NCI-H2171 treated with DMSO at 0.1 percent for 48 hours (cell line): ENCODE results near the gene SNX32.
"Not testable (repeated sequence)": the region's sequence is repeated elsewhere in the genome, so short reads cannot be mapped to it uniquely, and the experiment has no call there.

ENCODE experiments used
- DNase-seq: peaks from one replicate; lab custom pipeline; 2025; lab: John Stamatoyannopoulos, UW

Gene SNX32

GRCh38 chr11:65886826-65887722 is 53.3 kb downstream of the SNX32 start:
- DNase-seq = no peak

- no peak for DNase-seq
These were observed 54.0 kb downstream of the SNX32 start for GRCh38 chr11:65887723-65888162.

GRCh38 chr11:65888163-65888814 is 54.5 kb downstream of the SNX32 start, which contains the start of gene FIBP:
FIBP (minus strand) TSS chr11:65888471; CDS start chr11:65888418, 53 bp downstream.
- peak; percentile 94 for DNase-seq

GRCh38 chr11:65890324-65891218 is 56.8 kb downstream of the SNX32 start, which contains the start of gene CCDC85B:
CCDC85B (plus strand) TSS chr11:65890673; CDS start chr11:65890784, 111 bp downstream.
- DNase-seq = peak; percentile 92

GRCh38 chr11:65891219-65892136 is 57.7 kb downstream of the SNX32 start:
- no peak for DNase-seq

GRCh38 chr11:65892137-65892540 is 58.4 kb downstream of the SNX32 start:
- not testable (repeated sequence) for DNase-seq

GRCh38 chr11:65892661-65893317 is 59.0 kb downstream of the SNX32 start:
- no peak for DNase-seq

- DNase-seq = no peak
These were observed 60.4 kb downstream of the SNX32 start for GRCh38 chr11:65894034-65894591.

GRCh38 chr11:65895482-65895981 is 61.8 kb downstream of the SNX32 start:
- DNase-seq = no peak

- no peak for DNase-seq
These were observed 62.6 kb downstream of the SNX32 start for GRCh38 chr11:65896034-65896999.

- DNase-seq = no peak
These were observed 63.3 kb downstream of the SNX32 start for GRCh38 chr11:65897020-65897471.

- DNase-seq = no peak
These were observed 65.0 kb downstream of the SNX32 start for GRCh38 chr11:65898656-65899355.

- DNase-seq = no peak
These were observed 65.8 kb downstream of the SNX32 start for GRCh38 chr11:65899356-65900124.

GRCh38 chr11:65900125-65900898 is 66.5 kb downstream of the SNX32 start, which contains the start of gene FOSL1:
FOSL1 (minus strand) TSS chr11:65900388; CDS start chr11:65900339, 49 bp downstream.
- peak; percentile 69 for DNase-seq

GRCh38 chr11:65900899-65901180 is 67.1 kb downstream of the SNX32 start:
- DNase-seq = no peak

- no peak for DNase-seq
These were observed 69.3 kb downstream of the SNX32 start for GRCh38 chr11:65903068-65903481.
